ENCODE measurements around the gene TMEM179B.

TMEM179B gene

DNA sequence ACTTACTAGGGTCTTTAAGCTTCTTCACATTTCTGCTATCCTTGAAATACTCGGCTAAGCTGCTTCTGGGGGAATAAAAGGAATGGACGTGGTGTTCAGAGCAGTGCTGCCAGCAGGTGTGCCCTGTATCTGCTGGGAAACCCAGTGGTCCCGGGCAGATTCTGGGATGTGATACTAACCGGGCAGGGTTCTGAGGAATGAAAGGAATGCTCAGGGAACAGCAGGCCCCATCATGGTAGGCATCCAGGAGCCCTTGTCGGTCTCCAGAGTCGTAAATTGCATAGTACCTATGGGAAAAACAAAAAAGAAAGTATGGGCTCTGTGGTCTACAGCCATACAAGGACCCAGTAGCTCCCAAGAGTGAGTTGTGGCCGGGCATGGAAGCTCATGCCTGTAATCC lies 9.1 kb downstream of the TMEM179B start:
- H3K27ac Mint-ChIP-seq (ENCODE audit: low read depth), result no peak overlapping the region
- H3K27me3 Mint-ChIP-seq, result no peaks in the 10 kb centered on the region
- no peak for ATAC-seq (replicated peaks; ENCODE audit: extremely low read depth, poor library complexity, severe bottlenecking)
- H3K36me3 Mint-ChIP-seq (ENCODE audit: insufficient read depth), result peaks cover 85% of the 10 kb centered on the region
- DNase-seq (ENCODE audit: low spot score in 2 of 2), result no peak
- peaks cover 34% of the 10 kb centered on the region for H3K4me1 Mint-ChIP-seq
- H3K4me3 Mint-ChIP-seq, result no peak overlapping the region
- H3K9me3 Mint-ChIP-seq, result no peaks in the 10 kb centered on the region

DNA sequence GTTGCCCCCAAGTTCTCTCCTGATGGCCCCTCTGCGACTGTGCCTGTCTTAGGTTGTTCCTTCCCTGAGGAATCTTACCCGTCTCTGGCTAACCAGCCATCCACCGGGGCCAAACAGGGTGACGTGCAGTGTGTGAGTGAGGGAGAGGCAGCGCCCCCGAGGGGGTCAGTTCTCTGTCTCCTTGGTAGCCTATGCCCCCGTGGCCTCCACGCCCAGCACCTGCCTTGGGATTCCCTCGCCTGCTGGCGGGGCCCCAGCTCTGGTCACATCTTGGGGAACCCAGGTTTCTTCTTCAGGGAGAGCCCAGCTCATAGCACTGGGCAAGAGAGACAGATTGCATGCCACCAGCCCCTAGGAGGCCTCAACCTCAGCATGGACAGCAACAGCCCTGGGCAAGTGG lies 12.3 kb downstream of the TMEM179B start:
- H3K27ac Mint-ChIP-seq (ENCODE audit: low read depth), result peak overlapping the region; percentile 87
- DNase-seq (ENCODE audit: low spot score in 2 of 2) (no peak), ATAC-seq (replicated peaks; ENCODE audit: extremely low read depth, poor library complexity, severe bottlenecking) (no peak)
- H3K27me3 Mint-ChIP-seq, result no peaks in the 10 kb centered on the region
- H3K9me3 Mint-ChIP-seq, result no peaks in the 10 kb centered on the region
- peaks cover 26% of the 10 kb centered on the region for H3K4me1 Mint-ChIP-seq
- H3K4me3 Mint-ChIP-seq, result no peak overlapping the region
- peaks cover 89% of the 10 kb centered on the region for H3K36me3 Mint-ChIP-seq (ENCODE audit: insufficient read depth)

DNA sequence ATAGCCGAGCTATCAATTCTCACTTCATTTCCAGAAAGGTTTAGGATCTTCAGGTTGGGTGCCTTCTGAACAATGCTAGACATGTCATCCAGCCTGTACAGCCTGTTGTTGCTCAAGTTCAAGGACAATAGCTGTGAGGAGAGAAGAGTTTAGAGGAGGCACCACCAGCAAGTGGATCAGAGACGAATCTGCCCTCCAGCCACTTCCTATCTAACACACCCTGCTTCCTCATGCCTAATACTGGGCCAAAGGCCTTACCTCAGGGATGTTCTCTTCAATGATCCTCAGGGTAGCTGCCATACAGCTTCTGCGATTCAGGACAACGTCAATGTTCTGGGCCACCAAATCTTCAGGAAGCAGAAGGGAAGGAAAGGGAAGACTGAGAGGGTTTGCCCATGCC lies 13.9 kb downstream of the TMEM179B start:
- H3K27ac Mint-ChIP-seq (ENCODE audit: low read depth), result no peak overlapping the region
- H3K27me3 Mint-ChIP-seq, result no peaks in the 10 kb centered on the region
- peaks cover 84% of the 10 kb centered on the region for H3K36me3 Mint-ChIP-seq (ENCODE audit: insufficient read depth)
- H3K9me3 Mint-ChIP-seq, result no peaks in the 10 kb centered on the region
- peaks cover 33% of the 10 kb centered on the region for H3K4me1 Mint-ChIP-seq
- ATAC-seq (replicated peaks; ENCODE audit: extremely low read depth, poor library complexity, severe bottlenecking), result no peak
- no peak overlapping the region for H3K4me3 Mint-ChIP-seq
- DNase-seq (ENCODE audit: low spot score in 2 of 2), result no peak

DNA sequence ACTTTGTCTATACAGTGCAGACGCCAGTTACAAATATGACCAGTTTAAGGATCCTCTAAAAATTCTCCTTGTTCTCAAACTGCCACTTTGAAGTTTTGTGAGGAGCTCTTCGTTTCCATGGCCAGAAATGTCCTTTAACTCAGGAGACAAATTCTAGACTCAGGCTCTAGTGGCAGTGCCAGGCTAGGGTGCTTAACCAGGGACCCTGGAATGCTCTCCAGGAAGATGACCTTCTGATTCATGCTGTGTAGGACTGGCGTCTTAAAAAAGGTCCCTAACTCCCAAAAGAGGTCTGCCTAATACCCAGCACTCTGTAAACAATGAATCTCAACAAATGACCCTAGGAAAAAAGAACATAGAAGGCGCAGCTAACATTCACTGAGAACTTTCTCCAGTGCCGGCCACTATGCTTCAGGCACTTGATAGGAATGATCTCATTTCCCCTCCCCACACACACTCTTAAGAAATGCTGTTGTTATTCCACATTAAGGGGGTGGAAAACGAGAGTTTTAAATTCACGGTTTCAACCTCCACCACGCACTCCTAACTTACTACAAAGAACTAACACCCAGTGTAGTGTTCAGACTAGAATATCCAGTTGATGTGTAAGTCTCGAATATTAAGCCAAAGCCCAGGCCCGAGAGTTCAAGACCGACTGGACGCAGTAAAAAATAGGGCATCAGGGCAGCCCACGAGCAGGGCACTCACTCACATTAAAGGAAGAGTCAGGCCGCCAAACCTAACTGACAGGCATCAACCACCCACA lies 17.3 kb downstream of the TMEM179B start:
- peaks cover 24% of the 10 kb centered on the region for H3K4me1 Mint-ChIP-seq

DNA sequence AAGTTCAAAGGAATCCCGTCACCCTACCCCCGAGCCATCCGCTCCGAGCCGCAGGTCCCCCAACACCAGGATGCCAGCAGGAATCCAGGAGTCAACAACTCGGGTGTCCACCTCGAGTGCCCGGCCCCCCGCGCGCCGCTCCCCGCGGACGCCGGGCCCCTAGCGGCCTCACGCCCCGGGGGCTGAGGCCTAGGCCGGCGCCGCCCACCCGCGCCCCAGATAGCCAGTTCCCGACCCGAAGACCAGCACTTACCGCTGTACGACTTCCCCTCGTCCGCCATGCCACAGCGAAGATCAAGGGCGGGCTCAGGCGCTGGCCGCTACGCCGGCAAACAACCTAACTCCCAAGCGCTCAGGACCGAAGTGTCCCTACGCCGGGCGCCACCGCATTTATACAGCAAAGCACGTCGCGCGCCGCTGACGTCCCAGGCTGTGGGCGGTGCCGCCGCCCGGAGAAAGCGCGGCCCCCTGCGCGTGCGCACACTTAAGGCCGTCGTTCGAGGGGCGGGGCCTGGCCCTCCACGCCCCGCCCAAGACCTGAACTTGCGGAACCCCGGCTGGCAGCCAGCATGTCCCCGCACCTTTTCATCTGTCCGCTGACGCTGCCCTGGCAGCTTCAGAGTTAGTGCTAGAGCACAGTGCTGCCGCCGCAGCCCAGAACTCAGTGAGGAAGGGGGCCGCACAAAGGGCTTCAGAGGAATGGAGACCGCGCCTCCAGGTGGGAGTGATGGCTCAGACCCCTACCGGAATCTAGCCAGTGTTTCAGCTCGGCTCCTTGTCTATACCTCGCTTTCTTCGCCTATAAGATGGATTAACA lies 18.1 kb downstream of the TMEM179B start, which contains the start of gene NXF1:
NXF1 (minus strand) TSS at position 365 of the 817 bp plus-strand sequence; CDS start at position 281, 84 bp downstream.
- DNase-seq (ENCODE audit: low spot score in 2 of 2) (peak; percentile 95 to 97), ATAC-seq (replicated peaks; ENCODE audit: extremely low read depth, poor library complexity, severe bottlenecking) (peak; percentile 86)
- Mint-ChIP-seq H3K4me3 (peak within 1 kb of the TSS; percentile 94), H3K9me3 (no peaks in the 10 kb centered on the region), H3K27me3 (no peaks in the 10 kb centered on the region), H3K4me1 (peaks cover 19% of the 10 kb centered on the region), H3K27ac (ENCODE audit: low read depth) (peak within 1 kb of the TSS; percentile 93), H3K36me3 (ENCODE audit: insufficient read depth) (peaks cover 46% of the 10 kb centered on the region)

More for the DNA sequence above, 17.3 kb downstream of the TMEM179B start:
- Mint-ChIP-seq H3K9me3 (no peaks in the 10 kb centered on the region), H3K4me3 (peak overlapping the region; percentile 94), H3K27ac (ENCODE audit: low read depth) (peak overlapping the region; percentile 93), H3K27me3 (no peaks in the 10 kb centered on the region), H3K36me3 (ENCODE audit: insufficient read depth) (peaks cover 54% of the 10 kb centered on the region)
- no peak for DNase-seq (ENCODE audit: low spot score in 2 of 2)
- peak; percentile 45 for ATAC-seq (replicated peaks; ENCODE audit: extremely low read depth, poor library complexity, severe bottlenecking)

DNA sequence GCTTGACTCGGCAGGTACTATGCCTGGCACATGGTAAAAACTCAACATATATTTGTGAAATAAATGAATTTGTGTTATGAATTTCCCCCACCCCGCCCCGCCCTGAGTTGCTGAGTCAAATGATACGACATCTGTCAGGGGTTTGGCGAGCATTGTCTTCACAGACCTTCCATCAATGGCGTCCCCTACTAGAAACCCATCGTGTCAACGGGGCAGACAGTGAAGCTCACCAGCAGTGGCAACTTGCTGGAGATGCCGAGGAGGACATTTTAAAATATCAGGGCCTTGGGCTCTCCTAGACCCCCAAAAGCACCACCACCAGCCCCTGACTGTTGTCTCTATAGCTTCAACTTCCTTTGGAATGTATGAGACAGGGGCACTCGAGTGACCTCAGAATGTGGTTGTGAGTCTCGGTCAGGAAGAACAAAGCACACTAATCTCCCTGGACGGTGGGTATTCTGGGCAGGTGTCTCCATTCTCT lies 18.8 kb downstream of the TMEM179B start:
- peak; percentile 21 for ATAC-seq (replicated peaks; ENCODE audit: extremely low read depth, poor library complexity, severe bottlenecking)
- Mint-ChIP-seq H3K4me1 (peaks cover 22% of the 10 kb centered on the region), H3K4me3 (peak overlapping the region; percentile 94), H3K27ac (ENCODE audit: low read depth) (peak overlapping the region; percentile 93), H3K36me3 (ENCODE audit: insufficient read depth) (peaks cover 42% of the 10 kb centered on the region), H3K9me3 (no peaks in the 10 kb centered on the region), H3K27me3 (no peaks in the 10 kb centered on the region)
- no peak for DNase-seq (ENCODE audit: low spot score in 2 of 2)

DNA sequence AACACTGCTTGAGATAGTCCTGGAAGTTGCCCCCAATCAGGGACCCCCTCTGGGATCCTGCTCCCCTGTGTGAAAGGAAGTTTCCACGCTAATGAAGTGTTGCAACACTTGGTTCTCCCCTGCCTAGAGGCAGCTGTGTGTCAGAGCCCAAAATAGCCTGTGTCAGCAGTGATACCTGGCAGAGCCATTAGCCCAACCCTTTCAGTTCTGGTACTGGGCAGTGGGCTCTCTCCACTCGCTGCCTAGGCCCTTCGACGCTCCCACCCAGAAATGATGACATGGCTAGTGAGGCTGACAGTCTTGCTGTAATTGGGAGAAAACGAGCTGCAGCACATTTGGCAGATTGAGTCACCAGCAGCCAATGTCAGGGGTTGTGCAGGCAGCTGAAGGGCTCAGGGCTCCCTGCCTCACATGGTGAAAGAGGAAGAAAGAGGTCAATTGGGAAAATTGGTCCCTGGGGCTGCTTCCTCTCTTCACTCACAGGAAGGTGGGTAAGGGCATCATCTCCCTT lies 19.5 kb downstream of the TMEM179B start:
- DNase-seq (ENCODE audit: low spot score in 2 of 2) (no peak), ATAC-seq (replicated peaks; ENCODE audit: extremely low read depth, poor library complexity, severe bottlenecking) (no peak)
- H3K27me3 Mint-ChIP-seq, result no peaks in the 10 kb centered on the region
- H3K4me1 Mint-ChIP-seq, result peaks cover 24% of the 10 kb centered on the region
- no peak overlapping the region for H3K27ac Mint-ChIP-seq (ENCODE audit: low read depth)
- H3K4me3 Mint-ChIP-seq, result peak overlapping the region; percentile 94
- H3K36me3 Mint-ChIP-seq (ENCODE audit: insufficient read depth), result peaks cover 36% of the 10 kb centered on the region
- no peaks in the 10 kb centered on the region for H3K9me3 Mint-ChIP-seq

DNA sequence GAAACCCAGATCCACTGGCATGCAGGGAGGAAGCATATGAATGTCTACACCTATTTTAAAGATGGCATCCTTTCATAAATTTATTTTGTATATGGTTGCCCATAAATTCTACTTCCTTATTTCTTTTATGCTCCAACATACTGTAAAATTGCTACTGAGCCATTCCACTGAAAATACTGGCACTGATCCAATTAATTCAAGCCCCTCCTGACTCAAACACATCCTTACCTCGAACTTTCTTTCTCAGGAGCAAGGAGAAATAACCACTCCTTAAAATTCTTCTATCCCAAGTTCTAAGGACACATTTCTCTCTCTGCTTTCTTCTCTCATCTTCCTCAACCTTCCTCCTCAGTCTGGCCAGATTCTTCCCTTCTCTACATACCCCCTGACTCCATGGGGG lies 23.5 kb downstream of the TMEM179B start:
- no peak overlapping the region for H3K27ac Mint-ChIP-seq (ENCODE audit: low read depth)
- H3K27me3 Mint-ChIP-seq, result no peaks in the 10 kb centered on the region

DNA sequence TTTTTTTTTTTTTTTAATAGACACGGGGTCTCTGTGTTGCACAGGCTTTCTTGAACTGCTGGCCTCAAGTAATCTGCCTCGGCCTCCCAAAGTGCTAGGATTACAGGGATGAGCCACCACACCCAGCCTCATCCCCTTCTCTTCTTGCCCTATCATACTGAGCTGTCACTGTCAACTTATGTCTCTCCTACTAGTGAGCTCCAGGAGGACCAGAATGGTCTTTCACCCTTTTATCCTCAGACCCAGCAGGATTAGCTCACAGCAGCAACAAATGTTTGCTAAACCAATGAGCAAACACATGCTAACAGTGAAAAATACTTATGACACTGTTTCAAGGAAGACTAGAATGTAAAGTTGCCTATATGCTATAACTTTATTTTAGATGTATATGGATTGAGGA lies 24.5 kb downstream of the TMEM179B start:
- DNase-seq (ENCODE audit: low spot score in 2 of 2), result no peak
- Mint-ChIP-seq H3K27ac (ENCODE audit: low read depth) (no peak overlapping the region), H3K36me3 (ENCODE audit: insufficient read depth) (peaks cover 24% of the 10 kb centered on the region), H3K9me3 (no peaks in the 10 kb centered on the region), H3K4me3 (no peak overlapping the region), H3K27me3 (no peaks in the 10 kb centered on the region), H3K4me1 (peaks cover 5% of the 10 kb centered on the region)
- ATAC-seq (replicated peaks; ENCODE audit: extremely low read depth, poor library complexity, severe bottlenecking), result no peak

More for the DNA sequence above, 23.5 kb downstream of the TMEM179B start:
- H3K9me3 Mint-ChIP-seq, result no peaks in the 10 kb centered on the region
- H3K4me3 Mint-ChIP-seq, result no peak overlapping the region
- ATAC-seq (replicated peaks; ENCODE audit: extremely low read depth, poor library complexity, severe bottlenecking) (no peak), DNase-seq (ENCODE audit: low spot score in 2 of 2) (no peak)
- peaks cover 19% of the 10 kb centered on the region for H3K36me3 Mint-ChIP-seq (ENCODE audit: insufficient read depth)
- H3K4me1 Mint-ChIP-seq, result peaks cover 5% of the 10 kb centered on the region

DNA sequence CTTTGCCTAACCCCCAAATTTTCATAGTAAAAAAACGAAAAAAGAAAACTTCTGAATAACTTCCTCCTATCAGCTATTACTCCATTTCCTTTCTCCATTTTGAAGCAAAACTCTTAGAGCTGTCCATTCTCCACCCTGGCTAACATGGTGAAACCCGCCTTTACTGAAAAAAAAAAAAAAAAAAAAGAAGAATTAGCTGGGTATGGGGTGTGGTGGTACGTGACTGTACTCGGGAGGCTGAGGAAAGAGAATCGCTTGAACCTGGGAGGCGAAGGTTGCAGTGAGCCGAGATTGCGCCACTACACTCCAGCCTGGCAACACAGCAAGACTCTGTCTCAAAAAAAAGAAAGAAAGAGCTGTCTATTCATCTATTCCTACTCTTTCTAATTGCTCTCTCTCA lies 29.4 kb downstream of the TMEM179B start:
- ATAC-seq (replicated peaks; ENCODE audit: extremely low read depth, poor library complexity, severe bottlenecking), result no peak

DNA sequence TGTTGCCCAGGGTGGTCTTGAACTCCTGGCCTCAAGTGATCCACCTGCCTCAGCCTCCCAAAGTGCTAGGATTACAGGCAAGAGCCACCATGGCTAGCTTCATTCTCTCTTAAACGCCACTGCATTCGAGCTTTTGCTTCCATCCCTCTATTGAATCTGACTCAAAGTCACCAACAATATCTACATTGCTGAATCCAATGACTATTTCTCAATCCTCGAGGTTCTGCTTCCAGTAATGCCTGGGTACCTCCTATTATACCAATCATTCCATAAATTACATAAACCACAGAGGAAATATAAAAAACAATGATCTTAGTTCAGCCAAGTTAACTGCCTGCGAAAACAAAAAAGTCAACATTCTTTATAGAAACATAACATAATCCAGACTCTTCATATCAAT lies 29.9 kb downstream of the TMEM179B start:
- DNase-seq (ENCODE audit: low spot score in 2 of 2) (no peak), ATAC-seq (replicated peaks; ENCODE audit: extremely low read depth, poor library complexity, severe bottlenecking) (no peak)
- Mint-ChIP-seq H3K36me3 (ENCODE audit: insufficient read depth) (peaks cover 56% of the 10 kb centered on the region), H3K27ac (ENCODE audit: low read depth) (no peak overlapping the region), H3K4me1 (no peaks in the 10 kb centered on the region), H3K4me3 (no peak overlapping the region), H3K27me3 (no peaks in the 10 kb centered on the region), H3K9me3 (no peaks in the 10 kb centered on the region)

More for the DNA sequence above, 29.4 kb downstream of the TMEM179B start:
- Mint-ChIP-seq H3K4me1 (no peaks in the 10 kb centered on the region), H3K36me3 (ENCODE audit: insufficient read depth) (peaks cover 52% of the 10 kb centered on the region), H3K27ac (ENCODE audit: low read depth) (no peak overlapping the region), H3K9me3 (no peaks in the 10 kb centered on the region), H3K4me3 (no peak overlapping the region), H3K27me3 (no peaks in the 10 kb centered on the region)
- DNase-seq (ENCODE audit: low spot score in 2 of 2), result no peak

DNA sequence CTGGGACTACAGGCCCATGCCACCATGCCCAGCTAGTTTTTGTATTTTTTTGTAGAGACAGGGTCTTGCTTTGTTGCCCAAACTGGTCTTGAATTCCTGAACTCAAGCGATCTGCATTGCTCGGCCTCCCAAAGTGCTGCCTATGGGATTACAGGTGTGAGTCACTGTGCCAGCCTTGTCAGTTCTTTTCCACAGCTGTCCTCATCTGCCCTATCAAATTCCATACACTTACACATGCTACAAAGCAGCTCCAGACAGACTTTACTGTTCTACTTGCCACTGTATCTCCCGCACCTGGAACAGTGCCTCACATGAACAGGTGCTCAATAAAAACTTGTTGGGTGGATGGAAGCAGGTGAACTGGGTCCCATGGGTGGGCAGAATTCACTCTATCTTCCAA lies 36.5 kb downstream of the TMEM179B start:
- peaks cover 11% of the 10 kb centered on the region for H3K4me1 Mint-ChIP-seq
- no peak for ATAC-seq (replicated peaks; ENCODE audit: extremely low read depth, poor library complexity, severe bottlenecking)
- no peaks in the 10 kb centered on the region for H3K27me3 Mint-ChIP-seq
- DNase-seq (ENCODE audit: low spot score in 2 of 2), result no peak
- no peak overlapping the region for H3K27ac Mint-ChIP-seq (ENCODE audit: low read depth)
- H3K36me3 Mint-ChIP-seq (ENCODE audit: insufficient read depth), result peaks cover 79% of the 10 kb centered on the region
- no peak overlapping the region for H3K4me3 Mint-ChIP-seq
- H3K9me3 Mint-ChIP-seq, result no peaks in the 10 kb centered on the region
